Measurements from ENCODE around the gene TNNI3K. TPM values are rescaled to one million over a fixed set of nuclear protein-coding genes. Genes with fewer than 3 reads are reported as not detected.

The TNNI3K gene
- total RNA-seq, 2 donors from 2014 or later = 0.52 to 1.2 TPM

DNA sequence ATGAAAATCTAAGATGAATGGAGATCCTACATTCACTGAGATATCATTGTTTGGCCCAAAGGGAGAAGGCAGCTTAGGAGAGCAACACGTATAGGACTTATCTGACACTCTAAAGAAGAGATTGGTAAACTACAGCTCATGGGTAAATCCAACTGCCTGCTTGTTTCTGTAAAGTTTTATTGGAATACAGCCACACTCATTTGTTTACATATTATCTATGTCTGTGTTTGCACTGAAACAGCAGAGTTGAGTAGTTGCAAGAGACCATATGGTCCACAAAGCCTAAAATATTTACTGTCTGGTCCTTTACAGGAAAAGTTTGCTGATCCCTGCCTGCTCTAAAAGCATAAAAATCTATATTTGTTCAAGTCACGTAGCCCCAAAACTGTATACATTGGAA, 291.5 kb downstream of the TNNI3K start:
- H3K9me3 Mint-ChIP-seq = no peaks in the 10 kb centered on the region
- no peak for ATAC-seq (replicated peaks)
- H3K4me3 Mint-ChIP-seq = no peak overlapping the region
- H3K36me3 Mint-ChIP-seq (ENCODE audit: low read depth) = no peaks in the 10 kb centered on the region
- H3K27ac Mint-ChIP-seq = no peak overlapping the region
- peaks cover 18% of the 10 kb centered on the region for H3K27me3 Mint-ChIP-seq
- H3K4me1 Mint-ChIP-seq = no peaks in the 10 kb centered on the region

DNA sequence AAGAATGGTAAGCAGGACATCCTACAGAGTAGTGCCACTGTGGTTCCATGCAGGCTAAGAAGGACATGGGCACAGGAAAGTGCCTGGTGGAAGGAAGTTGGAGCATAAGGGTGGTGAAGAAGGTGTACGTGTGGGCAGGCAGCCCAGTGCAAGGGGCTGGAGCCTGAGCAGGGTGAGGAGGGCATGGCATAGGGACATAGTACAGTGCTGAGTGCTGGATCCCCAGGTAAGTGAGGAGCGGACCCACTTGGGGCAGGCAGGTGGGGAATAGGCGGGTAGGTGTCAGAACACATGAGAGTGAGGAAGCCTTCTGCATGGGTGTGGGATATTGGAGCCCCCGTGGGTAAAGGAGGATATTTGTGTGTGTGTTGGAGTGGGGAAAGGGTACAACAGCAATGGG, 292.9 kb downstream of the TNNI3K start:
- Mint-ChIP-seq H3K27ac (no peak overlapping the region), H3K27me3 (peaks cover 9% of the 10 kb centered on the region), H3K9me3 (no peaks in the 10 kb centered on the region), H3K4me3 (no peak overlapping the region), H3K36me3 (ENCODE audit: low read depth) (no peaks in the 10 kb centered on the region), H3K4me1 (no peaks in the 10 kb centered on the region)
- ATAC-seq (replicated peaks) = no peak

DNA sequence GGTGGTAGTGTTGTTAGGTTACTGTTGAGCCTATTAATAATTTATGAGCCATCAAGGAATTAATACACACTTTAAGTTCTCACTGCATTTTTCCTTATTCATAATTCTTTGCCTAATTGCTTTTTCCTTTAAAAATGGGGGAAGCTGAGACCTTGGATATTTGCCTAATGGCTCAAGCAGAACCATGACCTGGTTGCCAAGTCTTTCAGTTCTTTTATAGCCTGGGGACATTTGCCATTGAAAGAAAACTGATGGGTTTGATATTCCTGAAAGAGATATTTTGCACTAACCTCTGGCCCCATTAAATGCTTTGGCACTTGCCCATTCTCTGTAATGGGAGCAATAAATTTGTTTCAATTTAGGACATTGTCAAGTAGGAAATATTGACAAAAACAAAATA, 295.7 kb downstream of the TNNI3K start:
- no peak for ATAC-seq (replicated peaks)
- H3K4me1 Mint-ChIP-seq = no peaks in the 10 kb centered on the region
- H3K4me3 Mint-ChIP-seq = no peak overlapping the region
- H3K27ac Mint-ChIP-seq = no peak overlapping the region
- peaks cover 6% of the 10 kb centered on the region for H3K27me3 Mint-ChIP-seq
- H3K9me3 Mint-ChIP-seq = no peaks in the 10 kb centered on the region
- no peaks in the 10 kb centered on the region for H3K36me3 Mint-ChIP-seq (ENCODE audit: low read depth)

DNA sequence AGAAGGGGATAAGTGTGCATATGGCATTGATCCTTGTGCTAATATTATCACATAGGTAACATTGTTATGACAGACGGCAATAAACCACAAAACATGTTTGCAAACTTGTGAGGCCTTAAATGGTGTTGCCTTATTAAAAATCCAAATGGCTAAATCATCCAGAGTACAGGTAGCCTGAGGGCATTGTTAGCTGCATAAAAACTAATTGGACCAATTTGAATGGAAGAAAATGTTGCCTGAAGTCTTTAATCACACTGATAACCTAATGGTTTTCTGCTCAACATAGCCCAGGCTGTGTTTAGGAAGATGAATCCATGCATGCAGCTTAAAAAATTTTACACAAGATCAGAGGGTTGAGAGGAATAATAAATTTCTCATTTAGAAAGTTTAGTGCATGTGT, 296.6 kb downstream of the TNNI3K start:
- Mint-ChIP-seq H3K27ac (no peak overlapping the region), H3K4me3 (no peak overlapping the region), H3K4me1 (no peaks in the 10 kb centered on the region), H3K36me3 (ENCODE audit: low read depth) (no peaks in the 10 kb centered on the region), H3K27me3 (peaks cover 6% of the 10 kb centered on the region), H3K9me3 (no peaks in the 10 kb centered on the region)
- no peak for ATAC-seq (replicated peaks)

DNA sequence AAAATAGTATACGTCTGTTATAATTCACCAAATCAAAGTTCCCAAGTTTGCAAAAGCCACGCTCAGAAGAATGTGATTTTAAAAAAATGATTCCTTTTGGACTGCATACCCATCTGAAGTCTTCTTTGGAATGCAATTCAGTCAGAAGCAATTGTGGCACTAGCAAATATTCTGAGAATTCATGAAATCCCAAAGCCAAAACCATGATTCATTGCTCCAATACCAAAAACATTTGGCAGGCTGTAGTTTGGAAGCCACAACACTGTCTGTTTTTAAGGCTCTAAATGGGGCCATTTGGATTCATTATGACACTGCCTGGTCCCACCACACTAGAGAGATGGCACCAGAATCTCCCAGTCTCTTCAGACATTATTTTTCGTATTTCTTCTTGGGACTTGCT, 299.1 kb downstream of the TNNI3K start:
- Mint-ChIP-seq H3K9me3 (no peaks in the 10 kb centered on the region), H3K4me3 (no peak overlapping the region), H3K4me1 (no peaks in the 10 kb centered on the region), H3K27me3 (no peaks in the 10 kb centered on the region), H3K27ac (no peak overlapping the region), H3K36me3 (ENCODE audit: low read depth) (no peaks in the 10 kb centered on the region)
- ATAC-seq (replicated peaks) = no peak

DNA sequence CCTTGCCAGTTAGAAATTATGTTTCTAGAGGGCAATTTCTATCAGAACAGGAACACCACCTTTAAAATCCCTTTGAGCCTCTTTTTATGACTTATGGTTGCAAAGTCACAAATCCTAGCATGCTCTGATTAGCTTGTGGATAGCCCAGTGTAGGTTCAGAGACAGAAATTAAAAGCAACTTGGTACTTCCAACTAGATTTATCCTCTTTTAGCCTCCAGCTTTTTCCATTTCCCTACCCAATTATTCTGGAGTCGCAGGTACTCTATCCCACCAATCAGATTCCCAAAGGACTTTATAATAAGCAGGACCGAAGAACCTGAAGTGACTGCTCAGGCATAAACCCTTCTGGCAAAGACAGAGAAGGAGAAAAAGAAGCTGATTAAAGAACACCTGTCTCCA, 310.6 kb downstream of the TNNI3K start:
- H3K27me3 Mint-ChIP-seq = peaks cover 23% of the 10 kb centered on the region
- ATAC-seq (replicated peaks) = no peak

DNA sequence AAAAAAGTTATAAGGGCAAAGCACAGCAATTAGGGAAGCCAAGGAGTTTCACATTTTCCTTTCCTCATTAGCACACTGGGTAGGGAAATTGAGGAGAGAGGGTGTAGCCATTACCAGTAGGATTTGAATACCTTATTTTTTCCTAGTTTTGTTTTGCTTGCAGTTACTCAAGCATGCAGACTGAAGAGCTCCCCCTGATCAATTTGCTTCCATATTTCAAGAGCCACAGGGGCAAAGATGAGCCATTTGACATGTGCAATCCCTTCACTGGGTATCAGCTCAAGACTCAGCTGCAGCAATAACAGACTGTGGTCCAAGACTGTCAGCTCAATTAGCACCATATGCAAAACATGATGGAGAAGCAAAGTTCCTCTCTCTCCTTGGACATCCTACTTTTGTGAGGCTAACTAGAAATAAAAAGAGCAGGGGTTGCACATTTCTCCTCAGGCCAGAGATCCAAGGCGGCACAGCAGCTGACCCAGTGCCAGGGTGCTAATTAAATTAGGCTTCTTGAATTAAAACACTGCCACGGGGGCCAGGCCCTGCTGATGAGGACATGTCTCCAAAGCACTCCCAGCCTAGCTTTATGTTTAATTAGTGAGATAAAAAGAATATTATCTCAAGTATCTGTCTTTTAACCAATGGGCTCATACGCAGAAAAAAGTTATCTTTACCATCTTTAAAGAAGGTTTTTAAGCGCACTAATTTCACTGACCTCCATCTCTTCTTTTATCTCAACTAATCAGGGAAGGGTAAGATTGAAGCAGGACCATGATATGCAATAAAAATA, 314.0 kb downstream of the TNNI3K start:
- no peak overlapping the region for H3K4me3 Mint-ChIP-seq
- H3K27me3 Mint-ChIP-seq = peaks cover 36% of the 10 kb centered on the region
- H3K4me1 Mint-ChIP-seq = no peaks in the 10 kb centered on the region
- no peak overlapping the region for H3K27ac Mint-ChIP-seq
- no peaks in the 10 kb centered on the region for H3K9me3 Mint-ChIP-seq
- no peak for ATAC-seq (replicated peaks)
- H3K36me3 Mint-ChIP-seq (ENCODE audit: low read depth) = no peaks in the 10 kb centered on the region

More for the DNA sequence above, 310.6 kb downstream of the TNNI3K start:
- Mint-ChIP-seq H3K36me3 (ENCODE audit: low read depth) (no peaks in the 10 kb centered on the region), H3K4me1 (no peaks in the 10 kb centered on the region), H3K27ac (no peak overlapping the region), H3K4me3 (no peak overlapping the region), H3K9me3 (no peaks in the 10 kb centered on the region)

DNA sequence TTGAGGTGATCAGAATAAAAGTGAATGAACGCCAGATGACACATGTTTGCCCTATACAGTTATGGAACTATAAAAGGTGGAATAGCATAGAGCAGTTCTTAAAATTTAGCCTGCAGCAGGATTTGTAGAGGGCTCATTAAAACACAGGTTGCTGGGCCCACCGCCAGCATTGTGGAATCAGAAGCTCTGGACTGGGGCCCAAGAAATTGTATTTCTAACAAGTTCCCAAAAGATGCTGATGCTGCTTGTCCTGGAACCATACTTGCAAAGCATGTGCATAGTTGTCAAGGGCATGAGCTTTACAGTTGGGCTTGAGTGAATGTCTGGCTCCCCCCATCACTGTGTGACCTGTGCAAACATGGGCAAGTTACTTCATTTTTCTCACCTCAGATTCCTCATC, 314.7 kb downstream of the TNNI3K start:
- no peak for ATAC-seq (replicated peaks)
- Mint-ChIP-seq H3K27ac (no peak overlapping the region), H3K36me3 (ENCODE audit: low read depth) (no peaks in the 10 kb centered on the region), H3K9me3 (no peaks in the 10 kb centered on the region), H3K27me3 (peaks cover 31% of the 10 kb centered on the region), H3K4me3 (no peak overlapping the region), H3K4me1 (no peaks in the 10 kb centered on the region)

DNA sequence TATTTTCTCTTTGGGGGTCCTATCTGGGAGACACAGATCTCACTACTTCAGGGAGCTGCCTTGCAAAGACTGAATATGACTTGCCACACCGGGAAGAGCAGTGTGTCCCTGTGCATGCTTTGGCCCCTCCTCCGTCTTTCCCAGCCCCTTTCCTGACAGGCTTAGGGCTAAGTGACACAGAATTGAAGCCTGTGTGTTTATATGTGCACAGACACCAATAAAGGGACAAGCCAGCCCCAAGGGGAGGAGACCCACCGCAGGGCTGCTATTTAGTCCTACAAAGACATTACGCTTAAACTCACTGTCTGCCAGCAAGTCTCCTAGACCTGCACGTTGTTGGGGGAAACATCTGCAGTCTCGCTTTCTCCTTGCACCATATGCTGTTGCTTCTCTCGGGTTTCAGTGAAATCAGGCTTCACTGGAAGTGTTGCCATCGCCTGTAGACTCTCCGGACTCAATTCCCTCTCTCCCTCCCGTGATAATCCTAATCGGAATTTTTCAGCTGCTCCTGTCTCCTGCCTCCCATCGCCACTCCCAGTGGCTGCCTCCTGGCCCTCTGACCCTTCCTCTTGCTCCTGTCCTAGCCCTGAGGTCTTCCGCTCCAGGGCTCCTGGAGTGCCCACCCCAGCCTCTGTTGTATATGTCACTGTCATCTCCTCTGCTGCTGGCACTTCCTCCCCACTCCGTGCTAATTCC, 335.8 kb downstream of the TNNI3K start:
- Mint-ChIP-seq H3K9me3 (no peaks in the 10 kb centered on the region), H3K36me3 (ENCODE audit: low read depth) (no peaks in the 10 kb centered on the region), H3K27me3 (no peaks in the 10 kb centered on the region), H3K4me1 (no peaks in the 10 kb centered on the region), H3K4me3 (no peak overlapping the region), H3K27ac (no peak overlapping the region)
- ATAC-seq (replicated peaks) = no peak

DNA sequence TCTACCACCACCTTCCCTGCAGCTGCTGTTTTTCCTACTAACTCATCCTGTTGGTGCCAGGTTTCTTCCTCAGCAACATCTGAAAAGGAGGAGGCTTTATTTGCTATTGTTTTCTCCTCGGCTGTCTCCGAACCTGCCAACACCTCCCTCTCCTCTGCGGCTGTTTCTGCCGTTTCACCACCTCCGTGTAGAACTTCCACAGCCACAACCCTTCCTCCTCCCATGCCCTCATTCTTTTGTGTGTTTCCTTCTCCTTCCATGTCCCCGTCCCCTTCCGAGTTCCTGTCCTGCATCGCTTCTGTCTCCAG, 336.3 kb downstream of the TNNI3K start:
- H3K9me3 Mint-ChIP-seq = no peaks in the 10 kb centered on the region
- no peak overlapping the region for H3K4me3 Mint-ChIP-seq
- no peak for ATAC-seq (replicated peaks)
- H3K4me1 Mint-ChIP-seq = no peaks in the 10 kb centered on the region
- H3K27me3 Mint-ChIP-seq = no peaks in the 10 kb centered on the region
- no peak overlapping the region for H3K27ac Mint-ChIP-seq
- H3K36me3 Mint-ChIP-seq (ENCODE audit: low read depth) = no peaks in the 10 kb centered on the region

DNA sequence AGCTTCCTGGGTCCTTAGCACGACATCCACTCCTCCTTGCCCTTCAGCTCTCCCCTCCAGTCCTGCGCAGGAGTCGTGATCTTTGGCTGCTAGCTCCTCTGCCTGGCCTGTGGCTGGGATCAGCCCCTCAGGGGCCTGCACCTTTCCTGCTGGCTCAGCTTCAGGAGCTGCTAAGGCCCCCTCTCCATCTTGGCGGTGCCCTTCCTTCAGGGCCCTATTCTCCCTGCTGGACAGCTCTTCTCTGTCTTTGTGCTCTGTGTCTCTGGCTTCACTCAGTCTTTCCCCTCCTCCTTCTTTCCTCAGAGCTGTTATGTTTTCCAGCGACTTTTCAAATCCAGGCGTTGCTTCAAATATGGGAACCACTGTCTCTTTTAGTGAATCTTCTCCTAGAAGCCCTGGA, 336.7 kb downstream of the TNNI3K start:
- no peak for ATAC-seq (replicated peaks)
- Mint-ChIP-seq H3K27me3 (no peaks in the 10 kb centered on the region), H3K9me3 (no peaks in the 10 kb centered on the region), H3K4me1 (no peaks in the 10 kb centered on the region), H3K36me3 (ENCODE audit: low read depth) (no peaks in the 10 kb centered on the region), H3K4me3 (no peak overlapping the region), H3K27ac (no peak overlapping the region)

DNA sequence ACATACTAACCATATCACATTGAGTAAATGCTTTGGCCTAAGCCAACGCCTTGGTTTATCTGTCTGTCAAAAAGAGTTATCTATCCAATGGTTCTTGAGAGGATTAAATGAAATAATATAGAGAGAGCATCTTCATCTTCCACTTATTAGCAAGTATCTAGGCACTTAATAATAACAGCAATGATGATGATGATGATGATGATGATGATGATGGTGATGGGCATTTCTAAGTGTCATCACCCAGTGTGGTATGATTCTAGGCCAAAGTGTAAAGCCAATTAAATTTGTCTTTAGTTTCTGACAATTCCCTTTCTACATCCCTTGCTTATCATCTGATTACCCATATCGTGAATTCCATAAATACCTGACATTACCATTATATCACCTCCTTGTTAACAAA, 342.9 kb downstream of the TNNI3K start:
- no peaks in the 10 kb centered on the region for H3K27me3 Mint-ChIP-seq
- H3K36me3 Mint-ChIP-seq (ENCODE audit: low read depth) = no peaks in the 10 kb centered on the region
- no peak overlapping the region for H3K4me3 Mint-ChIP-seq
- no peak overlapping the region for H3K27ac Mint-ChIP-seq
- ATAC-seq (replicated peaks) = no peak
- H3K9me3 Mint-ChIP-seq = no peaks in the 10 kb centered on the region
- no peaks in the 10 kb centered on the region for H3K4me1 Mint-ChIP-seq

DNA sequence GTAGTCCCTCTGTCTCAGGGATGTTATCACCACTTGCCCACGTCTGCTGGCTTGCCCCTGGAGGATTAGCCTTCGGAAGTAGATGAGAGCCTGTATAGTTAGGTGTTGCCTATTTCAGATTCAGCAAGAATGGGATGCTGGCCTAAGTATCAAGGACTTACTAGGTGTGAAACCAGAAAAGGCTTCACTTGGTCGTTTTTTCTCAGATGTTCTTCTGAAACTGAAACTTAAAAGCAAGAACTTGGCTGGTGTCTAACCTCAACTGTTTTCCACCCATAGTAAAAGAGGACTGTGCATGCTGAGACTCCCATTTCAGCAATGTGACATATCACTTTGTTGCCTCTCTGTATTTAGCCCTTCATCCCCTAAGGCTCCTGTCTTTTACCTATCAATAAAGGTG, 344.2 kb downstream of the TNNI3K start:
- no peaks in the 10 kb centered on the region for H3K36me3 Mint-ChIP-seq (ENCODE audit: low read depth)
- no peaks in the 10 kb centered on the region for H3K4me1 Mint-ChIP-seq
- no peak overlapping the region for H3K27ac Mint-ChIP-seq
- H3K9me3 Mint-ChIP-seq = no peaks in the 10 kb centered on the region
- ATAC-seq (replicated peaks) = peak; percentile 19
- H3K4me3 Mint-ChIP-seq = no peak overlapping the region
- H3K27me3 Mint-ChIP-seq = peaks cover 2% of the 10 kb centered on the region

DNA sequence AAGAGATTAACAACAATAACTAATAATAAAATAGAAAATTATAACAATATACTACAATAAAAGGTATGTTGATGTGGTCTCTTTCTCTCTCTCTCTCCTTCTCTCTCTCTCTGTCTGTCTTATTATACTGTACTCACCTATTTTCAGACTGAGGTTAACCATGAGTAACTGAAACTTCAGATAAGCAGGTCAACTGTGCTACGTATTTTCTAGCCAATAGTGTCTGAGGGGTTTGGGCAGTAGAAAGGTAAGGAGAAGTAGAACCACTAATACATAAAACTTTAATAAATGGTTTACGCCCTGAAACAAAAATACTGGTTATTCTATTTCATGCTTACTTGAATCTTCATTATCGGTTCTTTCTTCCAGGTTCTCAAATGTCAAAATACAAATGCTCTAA, 348.2 kb downstream of the TNNI3K start:
- Mint-ChIP-seq H3K27me3 (peaks cover 5% of the 10 kb centered on the region), H3K9me3 (no peaks in the 10 kb centered on the region), H3K4me1 (no peaks in the 10 kb centered on the region), H3K36me3 (ENCODE audit: low read depth) (no peaks in the 10 kb centered on the region), H3K4me3 (no peak overlapping the region), H3K27ac (no peak overlapping the region)
- no peak for ATAC-seq (replicated peaks)

DNA sequence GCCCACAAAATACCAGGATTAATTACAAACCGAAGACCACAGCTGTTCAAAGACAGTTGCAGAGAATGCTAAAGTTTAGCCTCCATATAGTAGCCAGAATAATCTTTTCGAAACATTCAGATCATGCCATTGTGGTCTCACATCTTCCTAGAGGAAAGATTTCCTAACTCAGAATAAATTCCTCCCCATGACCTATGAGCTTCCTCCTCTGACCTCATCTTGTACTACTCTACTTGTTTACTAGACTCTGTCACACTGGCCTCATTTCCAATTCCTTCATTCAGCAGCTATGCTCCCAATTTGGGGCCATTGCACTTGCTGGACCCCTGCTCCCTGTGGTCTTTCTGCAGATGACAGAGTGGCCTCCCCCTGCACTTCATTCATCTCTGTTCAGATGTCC, 349.0 kb downstream of the TNNI3K start:
- no peaks in the 10 kb centered on the region for H3K36me3 Mint-ChIP-seq (ENCODE audit: low read depth)
- no peak overlapping the region for H3K27ac Mint-ChIP-seq
- H3K27me3 Mint-ChIP-seq = peaks cover 5% of the 10 kb centered on the region
- no peaks in the 10 kb centered on the region for H3K4me1 Mint-ChIP-seq
- H3K9me3 Mint-ChIP-seq = no peaks in the 10 kb centered on the region
- no peak overlapping the region for H3K4me3 Mint-ChIP-seq
- no peak for ATAC-seq (replicated peaks)
